OCI-LY3 (cell line): ENCODE measurements around the gene PPEF1.

Experiments used
- EZH2phosphoT487 ChIP-seq: fragments of 200-600 bp; shearing (Covaris generic); IDR thresholded peaks from 2 replicates; pipeline ENCODE4 v1.6.1; 2018; ENCODE audit warnings: antibody characterized with exemption, mixed run types, low read depth
- TF ChIP-seq, protein P1 (sequence below): fragments of 200-600, 300-600 bp; sonication (generic); IDR thresholded peaks from 2 replicates; pipeline ENCODE4 v1.5.1; 2014; ENCODE audit warnings: antibody characterized with exemption, low read length, low read depth

DNA sequence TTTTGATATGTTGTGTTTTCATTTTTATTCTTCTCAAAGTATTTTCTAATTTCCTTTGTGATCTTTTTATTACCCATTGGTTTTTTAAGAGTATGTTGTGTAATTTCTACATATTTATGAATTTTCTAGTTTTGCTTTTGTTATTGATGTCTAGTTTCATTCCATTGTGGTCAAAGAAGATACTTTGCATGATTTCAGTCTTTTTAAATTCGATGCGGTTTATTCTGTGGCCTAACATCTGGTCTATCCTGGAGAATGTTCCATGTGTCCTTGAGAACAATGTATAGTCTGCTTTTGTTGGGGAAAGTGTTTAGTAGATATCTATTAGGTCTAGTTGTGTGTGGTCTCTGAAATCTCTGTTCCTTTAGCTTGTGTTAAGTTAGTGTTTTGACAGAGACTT lies 46.2 kb downstream of the PPEF1 start:
- TF ChIP-seq, protein P1, sequence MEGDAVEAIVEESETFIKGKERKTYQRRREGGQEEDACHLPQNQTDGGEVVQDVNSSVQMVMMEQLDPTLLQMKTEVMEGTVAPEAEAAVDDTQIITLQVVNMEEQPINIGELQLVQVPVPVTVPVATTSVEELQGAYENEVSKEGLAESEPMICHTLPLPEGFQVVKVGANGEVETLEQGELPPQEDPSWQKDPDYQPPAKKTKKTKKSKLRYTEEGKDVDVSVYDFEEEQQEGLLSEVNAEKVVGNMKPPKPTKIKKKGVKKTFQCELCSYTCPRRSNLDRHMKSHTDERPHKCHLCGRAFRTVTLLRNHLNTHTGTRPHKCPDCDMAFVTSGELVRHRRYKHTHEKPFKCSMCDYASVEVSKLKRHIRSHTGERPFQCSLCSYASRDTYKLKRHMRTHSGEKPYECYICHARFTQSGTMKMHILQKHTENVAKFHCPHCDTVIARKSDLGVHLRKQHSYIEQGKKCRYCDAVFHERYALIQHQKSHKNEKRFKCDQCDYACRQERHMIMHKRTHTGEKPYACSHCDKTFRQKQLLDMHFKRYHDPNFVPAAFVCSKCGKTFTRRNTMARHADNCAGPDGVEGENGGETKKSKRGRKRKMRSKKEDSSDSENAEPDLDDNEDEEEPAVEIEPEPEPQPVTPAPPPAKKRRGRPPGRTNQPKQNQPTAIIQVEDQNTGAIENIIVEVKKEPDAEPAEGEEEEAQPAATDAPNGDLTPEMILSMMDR, result no peak
- no peak for TF ChIP-seq EZH2phosphoT487
